BE2C (cell line): ENCODE data around the gene SNX8.

Experiments used
- DNase-seq: peaks from one replicate; pipeline ENCODE4 v3.0.0-alpha.2; 2020
- H3K27me3 ChIP-seq: fragments of 250-450 bp; sonication (Bioruptor Pico); 2 replicates; pipeline ENCODE4 v1.5.1; 2020; ENCODE audit warnings: mild to moderate bottlenecking
- H3K36me3 ChIP-seq: fragments of 250-450 bp; sonication (Bioruptor Pico); 2 replicates; pipeline ENCODE4 v1.5.1; 2020; ENCODE audit warnings: mild to moderate bottlenecking
- H3K4me1 ChIP-seq: fragments of 250-450 bp; sonication (Bioruptor Pico); 2 replicates; pipeline ENCODE4 v1.5.1; 2020
- H3K4me3 ChIP-seq: 2 replicates; pipeline ENCODE4 v1.5.1; 2011; ENCODE audit warnings: low read depth, low read length
- H3K9me3 ChIP-seq: fragments of 250-450 bp; sonication (Bioruptor Pico); 2 replicates; pipeline ENCODE4 v1.5.1; 2020
- TF ChIP-seq, protein P1 (sequence below): IDR thresholded peaks from 2 replicates; pipeline ENCODE4 v1.5.1; 2012; ENCODE audit warnings: mild to moderate bottlenecking, low read depth, low read length

The SNX8 gene

GRCh38 chr7:2242541-2243429 lies 71.5 kb downstream of the SNX8 start:
- DNase-seq = no peak
- TF ChIP-seq, protein P1, sequence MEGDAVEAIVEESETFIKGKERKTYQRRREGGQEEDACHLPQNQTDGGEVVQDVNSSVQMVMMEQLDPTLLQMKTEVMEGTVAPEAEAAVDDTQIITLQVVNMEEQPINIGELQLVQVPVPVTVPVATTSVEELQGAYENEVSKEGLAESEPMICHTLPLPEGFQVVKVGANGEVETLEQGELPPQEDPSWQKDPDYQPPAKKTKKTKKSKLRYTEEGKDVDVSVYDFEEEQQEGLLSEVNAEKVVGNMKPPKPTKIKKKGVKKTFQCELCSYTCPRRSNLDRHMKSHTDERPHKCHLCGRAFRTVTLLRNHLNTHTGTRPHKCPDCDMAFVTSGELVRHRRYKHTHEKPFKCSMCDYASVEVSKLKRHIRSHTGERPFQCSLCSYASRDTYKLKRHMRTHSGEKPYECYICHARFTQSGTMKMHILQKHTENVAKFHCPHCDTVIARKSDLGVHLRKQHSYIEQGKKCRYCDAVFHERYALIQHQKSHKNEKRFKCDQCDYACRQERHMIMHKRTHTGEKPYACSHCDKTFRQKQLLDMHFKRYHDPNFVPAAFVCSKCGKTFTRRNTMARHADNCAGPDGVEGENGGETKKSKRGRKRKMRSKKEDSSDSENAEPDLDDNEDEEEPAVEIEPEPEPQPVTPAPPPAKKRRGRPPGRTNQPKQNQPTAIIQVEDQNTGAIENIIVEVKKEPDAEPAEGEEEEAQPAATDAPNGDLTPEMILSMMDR = 0 out of 2 replicates have a peak, but pooled peaks have one; percentile 8

GRCh38 chr7:2241580-2242540 lies 72.4 kb downstream of the SNX8 start, which contains the start of the genes MRM2 and NUDT1:
Gene MRM2 (minus strand): TSS chr7:2242205. CDS start chr7:2242169, 36 bp downstream.
Gene NUDT1 (plus strand): TSS chr7:2242226. CDS start chr7:2244575, 2,349 bp downstream.
- H3K4me1 ChIP-seq = peaks cover 4% of the 10 kb centered on the region
- TF ChIP-seq, protein P1 = no peak
- peak; percentile 90 for DNase-seq

More at GRCh38 chr7:2242541-2243429, 71.5 kb downstream of the SNX8 start:
- peaks cover 4% of the 10 kb centered on the region for H3K4me1 ChIP-seq
- H3K9me3 ChIP-seq = no peaks in the 10 kb centered on the region
- H3K36me3 ChIP-seq = peaks cover 19% of the 10 kb centered on the region
- H3K27me3 ChIP-seq = no peaks in the 10 kb centered on the region
- H3K4me3 ChIP-seq = peak overlapping the region; percentile 95

GRCh38 chr7:2239242-2239641 lies 75.0 kb downstream of the SNX8 start:
- H3K4me3 ChIP-seq = no peak overlapping the region
- H3K9me3 ChIP-seq = no peaks in the 10 kb centered on the region
- no peak for DNase-seq
- TF ChIP-seq, protein P1 = no peak
- H3K36me3 ChIP-seq = peaks cover 45% of the 10 kb centered on the region
- H3K27me3 ChIP-seq = no peaks in the 10 kb centered on the region
- peaks cover 4% of the 10 kb centered on the region for H3K4me1 ChIP-seq

More at GRCh38 chr7:2241580-2242540, 72.4 kb downstream of the SNX8 start, which contains the start of the genes MRM2 and NUDT1:
- Histone ChIP-seq H3K36me3 (peaks cover 26% of the 10 kb centered on the region), H3K4me3 (peak within 1 kb of the TSS; percentile 95), H3K9me3 (no peaks in the 10 kb centered on the region), H3K27me3 (no peaks in the 10 kb centered on the region)

GRCh38 chr7:2237109-2237602 lies 77.1 kb downstream of the SNX8 start:
- TF ChIP-seq, protein P1 = no peak
- DNase-seq = no peak
- Histone ChIP-seq H3K36me3 (peaks cover 46% of the 10 kb centered on the region), H3K4me1 (no peaks in the 10 kb centered on the region; the same call in 1 of the 2 replicates), H3K9me3 (no peaks in the 10 kb centered on the region), H3K27me3 (no peaks in the 10 kb centered on the region), H3K4me3 (no peak overlapping the region)

DNA sequence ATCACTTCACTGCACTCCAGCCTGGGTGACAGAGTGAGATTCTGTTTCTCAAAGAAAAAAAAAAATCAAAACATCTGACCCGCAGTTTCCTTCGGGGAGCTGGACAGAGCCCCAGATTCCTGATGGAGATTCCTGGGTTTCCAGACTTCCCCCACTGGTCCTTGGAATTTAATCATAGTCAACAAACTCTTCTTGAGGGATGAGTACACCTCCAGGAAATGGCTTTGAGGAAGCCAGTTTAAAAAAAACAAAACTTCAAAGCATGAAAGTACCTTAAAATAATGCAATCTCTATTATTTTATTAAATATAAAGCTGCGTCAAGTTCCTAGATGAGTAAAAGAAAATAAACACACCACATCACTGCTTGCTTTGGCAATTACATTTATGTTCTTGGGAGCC lies 80.3 kb downstream of the SNX8 start:
- Histone ChIP-seq H3K27me3 (no peaks in the 10 kb centered on the region), H3K36me3 (peaks cover 49% of the 10 kb centered on the region), H3K4me1 (peaks cover 3% of the 10 kb centered on the region; the same call in 1 of the 2 replicates), H3K4me3 (no peak overlapping the region), H3K9me3 (no peaks in the 10 kb centered on the region)
- TF ChIP-seq, protein P1 = no peak
- no peak for DNase-seq
